K562 (cell line): ENCODE measurements around the gene PACSIN2.

ENCODE experiments used
- CBX1 ChIP-seq: sonication (generic); IDR thresholded peaks from 2 replicates; pipeline ENCODE4 v1.6.1; 2016; ENCODE audit warnings: antibody characterized with exemption, low read depth, mild to moderate bottlenecking
- CSDE1 ChIP-seq, 2 experiments: fragments of 450-650 bp; IDR thresholded peaks; 2 replicates each; pipeline ENCODE4 v1.6.1; 2016; ENCODE audit warnings: mild to moderate bottlenecking in 1 of 2
- NFE2L1 ChIP-seq: fragments of 450-650 bp; IDR thresholded peaks from 2 replicates; pipeline ENCODE4 v1.6.1; 2016; ENCODE audit warnings: missing genetic modification characterization, low read depth, mild to moderate bottlenecking, missing compliant biosample characterization, moderate library complexity, borderline replicate concordance
- NFRKB ChIP-seq: fragments of 450-650 bp; IDR thresholded peaks from 2 replicates; pipeline ENCODE4 v1.6.1; 2016; ENCODE audit warnings: low read depth
- NR1H2 ChIP-seq: sonication (generic); formaldehyde crosslinking; IDR thresholded peaks from 2 replicates; pipeline ENCODE4 v1.4.0; 2020; ENCODE audit warnings: mild to moderate bottlenecking, missing genetic modification reagents
- RFX7 ChIP-seq: fragments of 250-450 bp; sonication (Bioruptor Pico); IDR thresholded peaks from 2 replicates; pipeline ENCODE4 v1.5.1; 2021; ENCODE audit warnings: mild to moderate bottlenecking
- YY1 ChIP-seq, 3 experiments: IDR thresholded peaks; 2 replicates each; pipeline ENCODE4 v1.6.1; 2011; ENCODE audit warnings: low read length in 2 of 3, mild to moderate bottlenecking in 2 of 3, moderate library complexity in 2 of 3, borderline replicate concordance in 1 of 3, control low read depth in 1 of 3, low read depth in 1 of 3; ENCODE audit not compliant: insufficient read depth in 3 of 3, insufficient replicate concordance in 2 of 3, control insufficient read depth in 1 of 3, insufficient read length in 1 of 3; ENCODE audit errors: extremely low read depth in 1 of 3
- TF ChIP-seq, protein P1 (sequence below): sonication (generic); formaldehyde crosslinking; IDR thresholded peaks from 2 replicates; pipeline ENCODE4 v1.8.0; 2022; ENCODE audit warnings: mild to moderate bottlenecking, missing genetic modification reagents
- TF ChIP-seq, protein P2 (sequence below): fragments of 250-450 bp; sonication (Bioruptor Pico); IDR thresholded peaks from 2 replicates; pipeline ENCODE4 v1.5.0; 2021; ENCODE audit warnings: mild to moderate bottlenecking, moderate library complexity
- TF ChIP-seq, protein P3 (sequence below): fragments of 250-450 bp; sonication (Bioruptor Pico); IDR thresholded peaks from 2 replicates; pipeline ENCODE4 v1.5.0; 2020; ENCODE audit warnings: mild to moderate bottlenecking

DNA sequence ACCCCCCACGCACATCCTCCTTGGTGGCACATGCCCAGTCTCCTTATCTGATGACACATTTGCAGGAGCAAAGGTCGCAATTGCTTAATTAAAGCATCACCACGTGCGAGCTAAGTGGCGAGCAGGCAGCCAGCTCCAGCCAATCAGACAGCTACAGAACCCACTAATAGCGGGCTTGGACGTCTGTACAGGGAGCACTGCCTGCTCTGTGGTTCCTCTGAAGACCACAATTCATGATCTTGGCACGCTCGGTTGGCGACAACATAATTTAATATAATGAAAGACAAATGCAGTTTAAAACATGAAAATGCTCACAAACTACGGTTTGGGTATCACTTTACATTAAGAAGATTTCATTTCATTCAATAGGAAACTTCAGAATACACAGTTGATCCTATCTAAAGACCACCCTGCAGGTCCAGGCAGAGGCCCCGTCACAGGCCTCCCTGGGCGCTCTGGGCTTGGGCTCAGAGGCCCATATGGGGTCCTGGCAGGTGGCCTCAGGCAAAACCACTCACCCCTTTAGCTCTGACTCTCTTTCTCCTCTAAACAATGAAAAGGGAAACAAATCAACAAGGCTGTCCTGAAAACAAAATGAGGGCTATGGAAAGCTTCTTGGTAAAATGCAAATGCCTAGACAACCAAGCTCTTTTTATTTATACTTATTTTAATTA is 10.4 kb downstream of the PACSIN2 start:
- TF ChIP-seq CBX1 (no peak), NR1H2 (CRISPR knock-in tag) (no peak), CSDE1 (IDR thresholded peaks at IDR 0.05) (no peak), NFRKB (no peak), NFE2L1 (tag) (no peak), YY1 (IDR thresholded peaks at IDR 0.05; ENCODE audit: borderline replicate concordance in 1 of 3, control insufficient read depth in 1 of 3, extremely low read depth in 1 of 3, insufficient read depth in 3 of 3, insufficient read length in 1 of 3, insufficient replicate concordance in 2 of 3, low read depth in 1 of 3, low read length in 2 of 3) (no peak), RFX7 (no peak)
- TF ChIP-seq, protein P1, sequence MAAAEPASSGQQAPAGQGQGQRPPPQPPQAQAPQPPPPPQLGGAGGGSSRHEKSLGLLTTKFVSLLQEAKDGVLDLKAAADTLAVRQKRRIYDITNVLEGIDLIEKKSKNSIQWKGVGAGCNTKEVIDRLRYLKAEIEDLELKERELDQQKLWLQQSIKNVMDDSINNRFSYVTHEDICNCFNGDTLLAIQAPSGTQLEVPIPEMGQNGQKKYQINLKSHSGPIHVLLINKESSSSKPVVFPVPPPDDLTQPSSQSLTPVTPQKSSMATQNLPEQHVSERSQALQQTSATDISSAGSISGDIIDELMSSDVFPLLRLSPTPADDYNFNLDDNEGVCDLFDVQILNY (CRISPR knock-in tag), result no peak
- TF ChIP-seq, protein P2, sequence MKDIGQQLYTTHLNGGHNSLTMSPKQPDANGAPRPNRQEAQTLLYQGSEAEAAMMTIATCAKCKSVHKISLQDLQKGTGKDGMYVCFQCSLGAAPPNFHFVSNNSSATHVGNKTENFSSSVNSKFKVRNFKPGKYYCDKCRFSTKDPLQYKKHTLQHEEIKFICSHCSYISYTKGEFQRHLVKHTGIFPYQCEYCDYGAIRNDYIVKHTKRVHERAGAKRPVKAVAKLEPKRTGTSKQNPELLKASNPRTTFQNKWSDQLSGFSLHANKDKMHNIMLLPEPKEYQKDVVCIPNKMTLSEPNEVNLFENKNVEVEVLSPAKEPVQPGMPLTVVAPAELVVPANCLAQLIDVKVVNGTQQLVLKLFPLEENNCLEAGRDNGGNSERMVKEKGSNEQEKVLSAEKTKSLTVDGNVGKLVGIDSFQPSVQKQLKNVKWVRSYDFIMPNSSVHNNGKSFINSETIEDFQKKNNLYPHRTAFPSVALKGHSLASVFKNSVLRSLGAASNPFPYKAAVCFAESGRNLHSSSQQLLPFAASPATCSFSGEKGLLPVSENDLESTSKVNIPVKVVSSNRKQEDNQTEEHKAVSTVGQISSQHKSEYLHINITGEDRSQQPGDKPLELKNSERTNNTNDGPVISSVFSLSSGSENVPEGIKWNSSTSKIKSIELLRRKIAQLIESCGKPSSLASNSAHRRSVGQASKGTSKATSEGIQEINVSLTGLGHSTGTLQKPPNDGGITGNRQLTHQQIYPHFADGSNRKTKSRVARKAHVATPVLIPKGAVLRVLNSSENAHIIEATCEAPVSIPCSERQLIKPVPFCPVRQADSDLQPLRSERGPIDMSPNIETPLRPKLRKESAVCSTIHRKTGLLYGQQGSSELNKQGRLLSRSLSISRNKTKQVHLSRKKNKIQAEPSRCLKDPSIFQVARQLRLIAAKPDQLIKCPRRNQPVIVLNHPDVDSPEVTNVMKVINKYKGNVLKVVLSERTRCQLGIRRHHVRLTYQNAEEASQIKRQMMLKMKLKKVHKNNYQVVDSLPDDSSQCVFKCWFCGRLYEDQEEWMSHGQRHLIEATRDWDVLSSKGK (CRISPR knock-in tag), result no peak
- TF ChIP-seq, protein P3, sequence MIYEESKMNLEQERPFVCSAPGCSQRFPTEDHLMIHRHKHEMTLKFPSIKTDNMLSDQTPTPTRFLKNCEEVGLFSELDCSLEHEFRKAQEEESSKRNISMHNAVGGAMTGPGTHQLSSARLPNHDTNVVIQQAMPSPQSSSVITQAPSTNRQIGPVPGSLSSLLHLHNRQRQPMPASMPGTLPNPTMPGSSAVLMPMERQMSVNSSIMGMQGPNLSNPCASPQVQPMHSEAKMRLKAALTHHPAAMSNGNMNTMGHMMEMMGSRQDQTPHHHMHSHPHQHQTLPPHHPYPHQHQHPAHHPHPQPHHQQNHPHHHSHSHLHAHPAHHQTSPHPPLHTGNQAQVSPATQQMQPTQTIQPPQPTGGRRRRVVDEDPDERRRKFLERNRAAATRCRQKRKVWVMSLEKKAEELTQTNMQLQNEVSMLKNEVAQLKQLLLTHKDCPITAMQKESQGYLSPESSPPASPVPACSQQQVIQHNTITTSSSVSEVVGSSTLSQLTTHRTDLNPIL (CRISPR knock-in tag), result no peak
